Medulla oblongata (tissue), 1 donor: Measurements from ENCODE around the gene GCA.

ENCODE experiments used
- DNase-seq: peaks from one replicate; pipeline ENCODE4 v3.0.0-alpha.2; 2015; ENCODE audit errors: extremely low spot score

Gene GCA

GRCh38 chr2:162343824-162344616 lies at the start of gene GCA:
TSS of gene GCA (plus strand) at chr2:162344132. CDS start at chr2:162344249, 117 bp downstream.
- peak; percentile 99 for DNase-seq

DNA sequence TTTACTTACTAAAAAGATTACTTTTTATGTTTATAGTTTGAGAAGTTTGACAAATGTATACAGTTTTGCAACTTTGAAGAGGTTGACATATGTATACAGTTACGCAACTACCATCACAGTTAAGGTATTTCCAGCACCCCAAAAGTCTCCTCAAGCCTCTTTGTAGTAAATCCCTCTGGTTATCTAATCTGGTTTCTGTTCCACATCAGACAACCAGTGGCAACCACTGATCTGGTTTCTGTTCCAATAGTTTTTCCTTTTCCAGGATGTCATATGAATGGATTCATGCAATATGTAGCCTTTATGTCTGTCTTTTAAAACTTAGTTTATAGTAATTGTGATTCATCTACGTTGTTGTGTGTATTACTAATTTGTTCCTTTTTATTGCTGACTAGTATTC lies 48.9 kb upstream of the GCA start:
- DNase-seq: no peak

DNA sequence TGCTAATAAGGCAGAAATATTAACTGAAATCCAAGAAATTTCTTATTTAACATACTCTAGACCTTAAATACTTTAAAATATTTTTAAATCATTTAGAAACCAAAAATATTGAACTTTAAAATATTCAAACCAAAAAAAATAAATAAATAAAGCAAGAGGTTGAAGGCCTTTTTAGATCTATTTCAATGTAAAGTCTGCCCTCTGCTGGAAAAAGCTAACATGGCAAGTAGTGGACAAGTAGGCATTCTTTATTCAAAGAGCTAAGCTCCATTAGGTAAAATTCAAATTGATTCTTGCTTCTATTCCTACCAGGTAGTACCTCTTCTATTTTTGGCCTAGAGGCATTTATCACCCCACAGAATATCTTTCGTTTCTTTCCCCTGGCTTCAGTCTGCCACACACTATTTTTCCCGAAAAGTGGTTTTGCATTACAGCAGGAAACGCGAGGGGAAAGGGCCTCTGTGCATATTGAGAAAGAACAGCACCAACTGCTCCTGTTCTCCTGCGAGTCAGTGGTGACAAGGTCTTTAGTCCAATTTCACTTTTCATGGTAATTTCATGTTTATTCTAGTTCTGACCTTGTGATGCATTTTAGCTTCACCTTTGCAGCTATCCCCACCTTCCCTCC lies 45.9 kb upstream of the GCA start:
- peak; percentile 94 for DNase-seq

- no peak for DNase-seq
Measured at GRCh38 chr2:162298669-162299335, 45.1 kb upstream of the GCA start.

GRCh38 chr2:162300266-162300665 lies 43.7 kb upstream of the GCA start:
- DNase-seq: no peak

DNA sequence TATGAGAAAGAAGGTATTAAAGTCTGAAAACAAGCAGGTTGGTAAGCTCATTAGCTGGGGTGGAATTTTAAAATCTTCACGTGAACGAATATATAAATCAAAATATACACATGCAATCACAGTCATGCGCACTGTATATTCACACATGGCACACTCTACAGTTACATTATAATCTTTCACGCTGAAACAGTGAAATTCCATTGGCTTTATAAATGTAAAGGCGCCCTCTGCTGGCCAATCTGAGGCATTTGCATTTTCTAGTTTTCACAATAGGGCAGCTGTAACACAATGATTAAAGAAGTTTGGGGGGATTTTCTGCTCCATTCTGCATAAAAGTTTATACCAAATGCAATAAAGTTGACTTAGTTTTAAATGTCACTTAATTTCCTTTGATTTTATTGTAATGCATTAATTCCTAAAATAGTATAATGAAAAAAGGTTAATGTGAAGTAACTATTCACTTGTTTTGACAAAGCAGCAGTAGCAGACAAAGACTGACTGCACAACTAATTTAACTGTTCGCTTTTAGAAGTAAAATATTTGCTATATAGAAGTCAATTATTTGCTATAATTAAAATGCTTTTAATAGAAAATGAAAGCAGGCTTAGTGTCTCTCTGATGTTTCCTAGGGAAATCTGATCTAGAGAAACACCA lies 42.7 kb upstream of the GCA start:
- DNase-seq: peak; percentile 80

- DNase-seq: no peak
Measured at GRCh38 chr2:162301877-162302276, 42.1 kb upstream of the GCA start.

- no peak for DNase-seq
Measured at GRCh38 chr2:162305901-162306300, 38.0 kb upstream of the GCA start.

DNA sequence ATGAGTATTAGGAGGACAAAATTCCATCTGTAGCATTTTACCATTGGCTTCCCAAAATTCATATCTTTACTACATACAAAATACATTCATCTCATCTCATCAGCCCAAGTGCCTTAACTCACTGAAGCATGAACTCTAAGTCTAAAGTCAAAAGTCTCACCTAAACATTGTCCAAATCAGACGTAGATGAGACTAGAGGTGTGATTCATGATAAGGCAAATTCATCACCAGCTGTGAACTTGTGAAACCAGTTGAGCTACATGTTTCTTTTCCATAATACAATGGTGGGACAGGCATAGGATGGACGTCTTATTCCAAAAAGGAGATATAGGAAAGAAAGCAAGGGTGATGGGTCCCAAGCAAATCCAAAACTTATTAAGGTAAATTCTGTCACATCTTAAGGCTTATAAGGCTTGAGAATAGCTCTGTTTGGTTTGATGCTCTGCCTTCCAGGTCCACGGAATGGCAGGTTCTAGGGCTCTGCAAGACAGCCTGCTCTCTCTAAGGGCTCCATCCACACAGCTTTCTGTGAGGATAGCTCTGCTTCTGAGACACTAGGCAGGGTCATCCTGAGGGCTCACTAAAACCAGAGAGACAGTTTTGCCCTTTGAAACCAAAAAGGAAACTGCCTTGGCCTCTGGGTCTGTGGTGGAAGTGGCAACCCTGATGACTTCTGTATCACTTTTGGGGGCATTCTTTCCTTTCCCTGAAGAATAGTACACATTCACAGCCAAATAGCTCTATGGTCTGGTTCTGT lies 35.0 kb upstream of the GCA start:
- DNase-seq: no peak

DNA sequence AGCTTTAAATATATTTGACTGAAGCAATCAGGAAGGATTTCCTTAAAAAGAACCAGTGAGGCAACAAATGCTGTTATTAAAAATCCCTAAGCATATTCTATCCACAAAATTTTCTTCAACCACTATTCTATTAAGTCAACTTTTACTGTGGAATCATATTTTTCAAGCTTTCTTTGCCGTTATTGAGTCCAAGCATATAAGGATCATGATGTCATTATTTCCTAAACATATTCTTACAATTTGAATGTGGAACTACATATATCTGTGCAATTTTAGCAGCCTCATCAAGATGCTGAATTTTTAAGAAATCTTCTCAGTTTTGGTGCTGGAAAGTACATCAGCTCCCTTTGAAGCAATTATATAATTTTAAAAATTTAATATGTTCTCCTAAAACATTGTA lies 31.1 kb upstream of the GCA start:
- DNase-seq: no peak

DNA sequence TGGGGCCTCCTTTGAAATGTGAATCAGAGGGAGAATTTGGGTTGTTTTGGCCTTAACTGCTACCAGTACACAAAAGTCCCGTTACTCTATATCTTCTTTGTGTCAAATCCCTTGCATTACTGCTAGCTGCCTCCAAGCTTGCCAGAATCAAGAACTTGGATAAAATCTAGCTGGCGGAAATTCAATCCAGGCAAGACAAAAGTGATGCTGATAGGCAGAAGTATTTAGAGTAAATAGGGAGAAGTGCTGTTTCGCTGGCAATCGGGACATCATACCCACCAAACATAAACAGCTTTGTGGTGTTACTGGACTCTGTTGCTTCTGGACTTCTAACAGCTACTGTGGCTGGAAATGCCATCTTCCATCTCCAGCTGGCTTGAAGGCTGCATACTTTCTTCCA lies 28.0 kb upstream of the GCA start:
- peak; percentile 36 for DNase-seq

GRCh38 chr2:162316590-162316989 lies 27.3 kb upstream of the GCA start:
- DNase-seq: no peak

- no peak for DNase-seq
Measured at GRCh38 chr2:162317058-162317742, 26.7 kb upstream of the GCA start.

DNA sequence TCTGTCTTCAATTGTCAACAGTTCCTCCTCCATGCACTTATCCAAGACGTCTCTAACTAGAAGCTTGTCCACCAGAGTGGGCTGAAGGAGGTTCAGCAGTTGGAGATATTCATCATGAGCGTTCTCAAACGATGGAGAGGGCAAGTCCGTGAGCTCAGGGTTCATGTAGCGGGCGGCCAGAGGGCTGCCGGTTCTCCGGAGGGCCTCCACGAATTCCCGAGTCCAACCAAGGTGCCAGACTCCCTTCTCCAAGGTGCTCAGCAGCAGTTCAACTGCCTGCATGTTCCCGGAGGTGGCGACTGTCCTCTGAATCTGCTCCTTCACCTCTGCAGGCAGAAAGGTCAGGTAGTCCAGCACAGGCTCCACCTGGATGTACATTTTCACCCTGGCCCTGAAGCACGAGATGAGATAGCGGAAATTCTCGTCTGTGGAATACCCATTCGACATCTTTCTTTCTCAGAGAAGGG lies 26.0 kb upstream of the GCA start:
- peak; percentile 30 for DNase-seq

GRCh38 chr2:162318328-162319180 lies 25.4 kb upstream of the GCA start, which contains the start of gene IFIH1:
TSS of gene IFIH1 (minus strand) at chr2:162318684. CDS start at chr2:162318307, 377 bp downstream.
- peak; percentile 95 for DNase-seq

DNA sequence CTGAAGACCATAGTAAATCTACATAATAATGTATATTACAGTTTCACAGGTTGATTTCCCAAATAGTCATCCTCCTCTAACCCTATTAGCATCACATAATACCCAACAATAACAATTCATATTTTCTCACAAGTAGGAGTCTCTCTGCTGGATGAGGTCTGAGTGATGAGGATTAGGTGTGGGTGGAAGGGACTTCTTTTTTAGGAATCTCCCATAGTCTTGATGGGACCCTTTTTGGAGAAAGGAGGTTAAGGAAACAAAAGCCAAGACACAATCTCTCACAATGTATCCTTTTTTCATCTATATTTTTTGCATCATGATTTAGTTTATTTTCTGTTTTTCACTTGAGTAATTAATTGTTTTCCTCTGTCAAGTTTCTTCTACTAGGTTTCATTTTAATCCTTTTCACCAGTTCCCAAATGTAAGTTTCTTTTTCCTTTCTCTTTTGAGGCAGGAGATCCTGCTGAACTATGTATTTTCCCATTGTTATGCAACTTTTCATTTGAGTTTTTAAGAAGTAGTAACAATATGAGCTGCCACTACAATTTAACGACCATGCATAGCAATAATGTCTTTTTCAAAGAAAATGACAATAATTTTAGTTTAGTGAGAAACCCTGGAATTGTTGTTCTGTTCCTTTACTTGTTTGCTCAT lies 22.9 kb upstream of the GCA start:
- DNase-seq: no peak

DNA sequence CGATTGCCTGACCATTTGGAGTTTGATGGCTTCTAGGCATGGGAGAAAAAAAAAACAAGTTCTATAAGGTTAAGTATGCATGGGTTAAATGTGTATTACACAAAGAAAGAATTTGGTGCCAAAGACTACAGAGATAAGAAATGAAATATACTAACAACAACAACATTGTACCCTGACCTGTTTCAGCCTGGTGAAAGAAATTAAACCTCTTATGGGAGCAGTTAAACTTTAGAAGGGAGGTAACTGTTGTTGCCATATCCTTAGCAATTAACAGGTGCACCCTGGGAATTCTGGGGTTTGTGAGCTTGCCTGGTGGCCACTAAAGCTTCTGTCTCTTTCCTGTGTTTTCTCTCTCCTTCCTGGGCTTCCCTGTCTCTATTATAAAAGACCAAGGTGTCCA lies 19.0 kb upstream of the GCA start:
- DNase-seq: no peak

DNA sequence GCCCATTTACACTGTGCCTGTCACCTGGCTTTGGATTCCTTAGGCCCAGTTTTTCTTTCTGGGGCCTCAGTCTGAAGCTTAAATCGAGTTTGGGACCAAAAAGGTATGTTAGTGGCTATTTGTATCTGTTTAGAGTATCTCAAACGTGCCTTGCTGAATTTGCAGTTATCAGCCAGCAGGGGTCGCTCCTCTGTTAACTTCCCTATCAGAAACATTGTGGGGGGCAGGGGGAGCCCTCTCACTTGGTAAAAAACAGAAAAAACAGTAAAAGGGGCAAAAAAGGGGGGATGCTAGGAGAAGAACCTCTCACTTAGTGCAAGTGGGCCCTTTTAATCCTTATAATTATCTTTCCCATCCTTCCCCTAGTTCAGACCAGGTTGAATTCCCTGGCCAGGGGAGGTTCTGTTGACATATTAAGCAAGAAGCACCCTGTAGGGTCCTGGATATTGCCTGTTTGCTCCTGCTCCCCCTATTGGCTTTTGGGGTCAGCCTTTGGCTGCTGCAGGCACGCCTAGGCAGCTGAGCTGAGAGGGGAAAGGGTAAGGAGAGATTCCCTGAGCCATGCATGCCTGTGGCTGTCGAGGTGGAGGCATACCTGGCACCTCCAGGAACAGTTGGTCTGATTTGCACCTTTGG lies 16.7 kb upstream of the GCA start:
- no peak for DNase-seq

DNA sequence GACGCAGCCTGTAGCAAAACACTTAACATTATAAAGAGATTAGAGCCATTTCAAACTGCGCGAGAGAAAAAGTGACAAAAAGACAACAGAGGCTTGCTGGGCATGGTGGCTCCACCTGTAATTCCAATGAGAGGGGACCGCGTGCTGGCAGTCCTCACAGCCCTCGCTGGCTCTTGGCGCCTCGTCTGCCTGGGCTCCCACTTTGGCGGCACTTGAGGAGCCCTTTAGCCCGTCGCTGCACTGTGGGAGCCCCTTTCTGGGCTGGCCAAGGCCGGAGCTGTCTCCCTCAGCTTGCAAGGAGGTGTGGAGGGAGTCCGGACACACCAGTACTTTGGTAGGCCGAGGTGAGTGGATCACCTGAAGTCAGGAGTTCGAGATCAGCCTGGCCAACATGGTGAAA lies 16.1 kb upstream of the GCA start:
- no peak for DNase-seq
